Fibroblast of lung (primary cell): Measurements from ENCODE around the gene UBE3C.

Experiments
- CTCF ChIP-seq, 2 donors: IDR thresholded peaks in 1 of 2; conservative IDR thresholded peaks in 1 of 2; 1 replicate in 1 of 2; 2 replicates in 1 of 2; pipeline ENCODE4 v1.5.1; 2011 to 2012; ENCODE audit warnings: low read length in 2 of 2, control low read depth in 1 of 2, inconsistent platforms in 1 of 2, low read depth in 1 of 2, mild to moderate bottlenecking in 1 of 2
- EZH2 ChIP-seq: IDR thresholded peaks from 2 replicates; pipeline ENCODE4 v1.5.1; 2012; ENCODE audit warnings: low read length, control low read depth, mild to moderate bottlenecking; ENCODE audit errors: missing control alignments

- TF ChIP-seq CTCF (conservative IDR thresholded peaks at IDR 0.05 in 1 of 2, IDR thresholded peaks at IDR 0.05 in 1 of 2; ENCODE audit: low read depth in 1 of 2, low read length in 2 of 2) (no peak), EZH2 (no peak)
Observed at GRCh38 chr7:157294773-157295172, 156.0 kb downstream of the UBE3C start.
